NCI-H1048 (cell line): ENCODE results near the gene FAIM2.
"Not testable (repeated sequence)": the region's sequence is repeated elsewhere in the genome, so short reads cannot be mapped to it uniquely, and the experiment has no call there.

Experiments
- DNase-seq: peaks from one replicate; lab custom pipeline; 2025; lab: John Stamatoyannopoulos, UW

FAIM2 gene

GRCh38 chr12:49860921-49861320 lies 42.8 kb downstream of the FAIM2 start:
- DNase-seq = not testable (repeated sequence)

GRCh38 chr12:49855890-49856289 lies 47.8 kb downstream of the FAIM2 start:
- not testable (repeated sequence) for DNase-seq

GRCh38 chr12:49854976-49855375 lies 48.7 kb downstream of the FAIM2 start:
- no peak for DNase-seq

GRCh38 chr12:49853671-49854070 lies 50.0 kb downstream of the FAIM2 start:
- DNase-seq = no peak

- DNase-seq = no peak
Measured at GRCh38 chr12:49847161-49847560, 56.5 kb downstream of the FAIM2 start.

GRCh38 chr12:49846032-49846431 lies 57.7 kb downstream of the FAIM2 start:
- no peak for DNase-seq

GRCh38 chr12:49843876-49844437 lies 59.7 kb downstream of the FAIM2 start:
- DNase-seq = no peak

GRCh38 chr12:49843411-49843810 lies 60.3 kb downstream of the FAIM2 start:
- no peak for DNase-seq

GRCh38 chr12:49842519-49843352 lies 61.0 kb downstream of the FAIM2 start, which contains the start of gene BCDIN3D:
Gene BCDIN3D, minus strand, starts transcription at chr12:49843106. Its CDS starts 19 bp downstream, at chr12:49843087.
- DNase-seq = peak; percentile 81

- DNase-seq = no peak
Measured at GRCh38 chr12:49838973-49839633, 64.6 kb downstream of the FAIM2 start.

GRCh38 chr12:49832836-49833421 lies 70.8 kb downstream of the FAIM2 start:
- DNase-seq = no peak

GRCh38 chr12:49831717-49832116 lies 72.0 kb downstream of the FAIM2 start:
- DNase-seq = no peak

GRCh38 chr12:49828133-49829091 lies 75.3 kb downstream of the FAIM2 start, which contains the start of gene NCKAP5L:
Gene NCKAP5L, minus strand, starts transcription at chr12:49828413. Its CDS starts 24,369 bp downstream, at chr12:49804044.
- peak; percentile 85 for DNase-seq

- DNase-seq = no peak
Measured at GRCh38 chr12:49827401-49828099, 76.2 kb downstream of the FAIM2 start.

- DNase-seq = no peak
Measured at GRCh38 chr12:49827051-49827400, 76.7 kb downstream of the FAIM2 start.

GRCh38 chr12:49825971-49826421 lies 77.7 kb downstream of the FAIM2 start:
- no peak for DNase-seq

- DNase-seq = no peak
Measured at GRCh38 chr12:49825360-49825970, 78.2 kb downstream of the FAIM2 start.

GRCh38 chr12:49824895-49825294 lies 78.8 kb downstream of the FAIM2 start:
- no peak for DNase-seq

- DNase-seq = no peak
Measured at GRCh38 chr12:49824416-49824815, 79.3 kb downstream of the FAIM2 start.

- DNase-seq = no peak
Measured at GRCh38 chr12:49823951-49824350, 79.7 kb downstream of the FAIM2 start.
